Panc1 (cell line): ENCODE results near the gene CDADC1. TPM values are rescaled to one million over a fixed set of nuclear protein-coding genes. Genes with fewer than 3 reads are reported as not detected.

Source experiments
- ATAC-seq: fragments of 200-7000 bp; cut with Tn5 transposase; 2 replicates; pipeline ENCODE4 v1.9.1; 2020; ENCODE audit warnings: mild to moderate bottlenecking, moderate library complexity
- BruUV-seq: library from RNA; stranded (reverse); fragments of 400-500 nt; replicated peaks from 2 replicates; lab custom pipeline; 2021; lab: Mats Ljungman, UMichigan
- CTCF ChIA-PET: fragments of 300-600 bp; sonication (Branson Sonifier 250); formaldehyde crosslinking; loops from one replicate; lab custom pipeline; 2022; ENCODE audit warnings: antibody characterized with exemption; lab: Charles Lee
- POLR2A ChIA-PET: fragments of 300-600 bp; sonication (Branson Sonifier 250); formaldehyde crosslinking; loops from one replicate; lab custom pipeline; 2022; ENCODE audit warnings: antibody characterized with exemption; lab: Charles Lee
- DNase-seq: peaks from one replicate; pipeline ENCODE4 v3.0.0-alpha.2; 2010; ENCODE audit warnings: low read depth, low spot score
- H3K27ac ChIP-seq: 2 replicates; pipeline ENCODE4 v1.5.1; 2011; ENCODE audit warnings: mild to moderate bottlenecking, low read length, inconsistent platforms
- H3K27me3 ChIP-seq: fragments of 200-500 bp; sonication (Bioruptor generic); 2 replicates; pipeline ENCODE4 v1.6.0; 2014; ENCODE audit warnings: low read length, inconsistent platforms; ENCODE audit not compliant: control insufficient read depth, insufficient read depth
- H3K36me3 ChIP-seq: fragments of 200-500 bp; sonication (Bioruptor generic); 2 replicates; pipeline ENCODE4 v1.5.1; 2014; ENCODE audit warnings: inconsistent platforms, mild to moderate bottlenecking, low read length, moderate library complexity; ENCODE audit not compliant: control insufficient read depth, insufficient read depth
- H3K4me1 ChIP-seq: 2 replicates; pipeline ENCODE4 v1.5.1; 2011; ENCODE audit warnings: inconsistent platforms, mild to moderate bottlenecking, low read length, moderate library complexity; ENCODE audit not compliant: control insufficient read depth, insufficient read depth
- H3K4me3 ChIP-seq, 2 experiments: 2 replicates each; pipeline ENCODE4 v1.5.1; 2011 to 2012; ENCODE audit warnings: low read depth in 2 of 2, low read length in 2 of 2, mild to moderate bottlenecking in 2 of 2, inconsistent platforms in 1 of 2, moderate library complexity in 1 of 2
- H3K9me3 ChIP-seq: fragments of 200-500 bp; sonication (Bioruptor generic); 2 replicates; pipeline ENCODE4 v1.5.1; 2014; ENCODE audit warnings: low read depth, mild to moderate bottlenecking, inconsistent platforms, low read length, moderate library complexity; ENCODE audit not compliant: control insufficient read depth, insufficient read depth
- POLR2AphosphoS5 ChIP-seq: IDR thresholded peaks from 2 replicates; pipeline ENCODE4 v1.6.1; 2012; ENCODE audit warnings: mild to moderate bottlenecking, low read depth, low read length, moderate library complexity
- SIN3A ChIP-seq: IDR thresholded peaks from 2 replicates; pipeline ENCODE4 v1.6.1; 2012; ENCODE audit warnings: low read depth, mild to moderate bottlenecking, low read length, moderate library complexity, borderline replicate concordance; ENCODE audit not compliant: insufficient read depth
- TCF7L2 ChIP-seq: IDR thresholded peaks from 2 replicates; pipeline ENCODE4 v1.6.1; 2011; ENCODE audit warnings: mild to moderate bottlenecking, low read depth, low read length, inconsistent platforms
- in situ Hi-C: cut with HindIII; loops from 2 replicates; pipeline ENCODE4 v1.10.0; 2016; ENCODE audit warnings: low sequenced_read_pairs, low pct_unique_long_range_greater_than_20kb
- intact Hi-C: fragments of 100-400 bp; cut with micrococcal nuclease; formaldehyde crosslinking; loops from one replicate; pipeline ENCODE4 v1.10.0; 2022; ENCODE audit not compliant: unreplicated experiment
- total RNA-seq: library from RNA; stranded (reverse); gene quantifications from one replicate; pipeline ENCODE4 v1.2.1, GENCODE V29; 2021; ENCODE audit not compliant: unreplicated experiment
- TF ChIP-seq, protein P1 (sequence below), 2 experiments: IDR thresholded peaks; 2 replicates each; pipeline ENCODE4 v1.6.1; 2011 to 2012; ENCODE audit warnings: low read depth in 2 of 2, control low read depth in 1 of 2, low read length in 1 of 2, mild to moderate bottlenecking in 1 of 2, moderate library complexity in 1 of 2; ENCODE audit not compliant: insufficient read depth in 1 of 2
- TF ChIP-seq, protein P2 (sequence below): fragments of 450-650 bp; IDR thresholded peaks from 2 replicates; pipeline ENCODE4 v1.5.1; 2017; ENCODE audit warnings: mild to moderate bottlenecking

Gene CDADC1
- total RNA-seq, 1 experiment from 2014 or later = 11.8 TPM

DNA sequence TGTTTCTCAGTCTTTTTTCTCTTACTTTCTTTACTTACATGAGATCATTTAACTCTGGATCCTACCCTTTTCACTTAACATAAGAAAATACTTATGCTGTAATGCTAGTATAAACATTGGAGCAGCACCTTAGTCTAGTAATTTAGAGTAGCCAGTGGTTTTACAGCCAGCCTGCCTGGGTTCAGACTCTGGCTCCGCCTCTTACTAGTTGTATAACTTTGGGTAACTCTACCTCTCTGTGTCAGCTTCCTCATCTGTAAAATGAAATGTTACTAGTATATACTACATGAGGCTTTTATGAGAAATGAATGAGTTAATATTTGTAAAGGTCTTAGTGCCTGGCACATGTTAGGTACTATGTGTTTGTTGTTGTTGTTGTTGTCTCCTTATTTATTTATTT is 5.6 kb downstream of the CDADC1 start:
- Histone ChIP-seq H3K27ac (no peak overlapping the region), H3K27me3 (no peaks in the 10 kb centered on the region), H3K36me3 (no peaks in the 10 kb centered on the region; the same call in none of the 2 replicates), H3K4me3 (no peak overlapping the region), H3K4me1 (no peaks in the 10 kb centered on the region; the same call in 1 of the 2 replicates), H3K9me3 (no peaks in the 10 kb centered on the region)
- ATAC-seq = no peak
- no TSS peak for BruUV-seq
- in situ Hi-C loops (no loop called here), intact Hi-C loops (no loop called here)
- TF ChIP-seq SIN3A = no peak
- TF ChIP-seq, protein P1, sequence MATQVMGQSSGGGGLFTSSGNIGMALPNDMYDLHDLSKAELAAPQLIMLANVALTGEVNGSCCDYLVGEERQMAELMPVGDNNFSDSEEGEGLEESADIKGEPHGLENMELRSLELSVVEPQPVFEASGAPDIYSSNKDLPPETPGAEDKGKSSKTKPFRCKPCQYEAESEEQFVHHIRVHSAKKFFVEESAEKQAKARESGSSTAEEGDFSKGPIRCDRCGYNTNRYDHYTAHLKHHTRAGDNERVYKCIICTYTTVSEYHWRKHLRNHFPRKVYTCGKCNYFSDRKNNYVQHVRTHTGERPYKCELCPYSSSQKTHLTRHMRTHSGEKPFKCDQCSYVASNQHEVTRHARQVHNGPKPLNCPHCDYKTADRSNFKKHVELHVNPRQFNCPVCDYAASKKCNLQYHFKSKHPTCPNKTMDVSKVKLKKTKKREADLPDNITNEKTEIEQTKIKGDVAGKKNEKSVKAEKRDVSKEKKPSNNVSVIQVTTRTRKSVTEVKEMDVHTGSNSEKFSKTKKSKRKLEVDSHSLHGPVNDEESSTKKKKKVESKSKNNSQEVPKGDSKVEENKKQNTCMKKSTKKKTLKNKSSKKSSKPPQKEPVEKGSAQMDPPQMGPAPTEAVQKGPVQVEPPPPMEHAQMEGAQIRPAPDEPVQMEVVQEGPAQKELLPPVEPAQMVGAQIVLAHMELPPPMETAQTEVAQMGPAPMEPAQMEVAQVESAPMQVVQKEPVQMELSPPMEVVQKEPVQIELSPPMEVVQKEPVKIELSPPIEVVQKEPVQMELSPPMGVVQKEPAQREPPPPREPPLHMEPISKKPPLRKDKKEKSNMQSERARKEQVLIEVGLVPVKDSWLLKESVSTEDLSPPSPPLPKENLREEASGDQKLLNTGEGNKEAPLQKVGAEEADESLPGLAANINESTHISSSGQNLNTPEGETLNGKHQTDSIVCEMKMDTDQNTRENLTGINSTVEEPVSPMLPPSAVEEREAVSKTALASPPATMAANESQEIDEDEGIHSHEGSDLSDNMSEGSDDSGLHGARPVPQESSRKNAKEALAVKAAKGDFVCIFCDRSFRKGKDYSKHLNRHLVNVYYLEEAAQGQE (IDR thresholded peaks at IDR 0.05; ENCODE audit: insufficient read depth in 1 of 2, low read depth in 2 of 2, low read length in 1 of 2) = no peak
- TF ChIP-seq, protein P2, sequence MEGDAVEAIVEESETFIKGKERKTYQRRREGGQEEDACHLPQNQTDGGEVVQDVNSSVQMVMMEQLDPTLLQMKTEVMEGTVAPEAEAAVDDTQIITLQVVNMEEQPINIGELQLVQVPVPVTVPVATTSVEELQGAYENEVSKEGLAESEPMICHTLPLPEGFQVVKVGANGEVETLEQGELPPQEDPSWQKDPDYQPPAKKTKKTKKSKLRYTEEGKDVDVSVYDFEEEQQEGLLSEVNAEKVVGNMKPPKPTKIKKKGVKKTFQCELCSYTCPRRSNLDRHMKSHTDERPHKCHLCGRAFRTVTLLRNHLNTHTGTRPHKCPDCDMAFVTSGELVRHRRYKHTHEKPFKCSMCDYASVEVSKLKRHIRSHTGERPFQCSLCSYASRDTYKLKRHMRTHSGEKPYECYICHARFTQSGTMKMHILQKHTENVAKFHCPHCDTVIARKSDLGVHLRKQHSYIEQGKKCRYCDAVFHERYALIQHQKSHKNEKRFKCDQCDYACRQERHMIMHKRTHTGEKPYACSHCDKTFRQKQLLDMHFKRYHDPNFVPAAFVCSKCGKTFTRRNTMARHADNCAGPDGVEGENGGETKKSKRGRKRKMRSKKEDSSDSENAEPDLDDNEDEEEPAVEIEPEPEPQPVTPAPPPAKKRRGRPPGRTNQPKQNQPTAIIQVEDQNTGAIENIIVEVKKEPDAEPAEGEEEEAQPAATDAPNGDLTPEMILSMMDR = no peak
- TF ChIP-seq TCF7L2 = no peak
- no peak for TF ChIP-seq POLR2AphosphoS5
- ChIA-PET POLR2A (no interaction called here), CTCF (no interaction called here)
- no peak for DNase-seq

DNA sequence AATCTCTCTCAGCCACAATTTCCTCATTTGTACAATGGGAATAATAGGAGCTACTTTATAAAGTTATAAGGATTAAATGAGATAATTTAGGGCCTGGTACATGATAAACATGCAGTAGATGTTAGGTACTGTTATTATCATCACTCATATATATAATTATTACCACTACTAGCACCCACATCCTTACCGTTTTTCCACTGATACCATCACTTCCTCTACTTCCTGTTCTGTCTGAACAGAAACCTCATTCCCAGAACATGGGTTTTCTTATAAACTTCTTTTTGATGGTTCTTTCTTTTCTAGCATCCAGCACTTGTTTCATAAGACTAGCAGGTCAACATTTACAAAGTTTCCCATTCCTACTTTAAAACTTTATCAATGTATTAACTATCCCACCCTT is 6.3 kb downstream of the CDADC1 start:
- Histone ChIP-seq H3K27me3 (no peaks in the 10 kb centered on the region), H3K4me1 (no peaks in the 10 kb centered on the region; the same call in 1 of the 2 replicates), H3K4me3 (no peak overlapping the region), H3K9me3 (no peaks in the 10 kb centered on the region), H3K36me3 (no peaks in the 10 kb centered on the region; the same call in 1 of the 2 replicates), H3K27ac (no peak overlapping the region)
- no peak for DNase-seq
- in situ Hi-C loops (no loop called here), intact Hi-C loops (no loop called here)
- TF ChIP-seq, protein P2 = no peak
- TF ChIP-seq SIN3A (no peak), TCF7L2 (no peak), POLR2AphosphoS5 (no peak)
- TF ChIP-seq, protein P1 (IDR thresholded peaks at IDR 0.05; ENCODE audit: insufficient read depth in 1 of 2, low read depth in 2 of 2, low read length in 1 of 2) = no peak
- POLR2A ChIA-PET = no interaction called here
- ATAC-seq = no peak
- CTCF ChIA-PET = no interaction called here
- BruUV-seq = no TSS peak
